ENCODE data around the gene POMT2.

DNA sequence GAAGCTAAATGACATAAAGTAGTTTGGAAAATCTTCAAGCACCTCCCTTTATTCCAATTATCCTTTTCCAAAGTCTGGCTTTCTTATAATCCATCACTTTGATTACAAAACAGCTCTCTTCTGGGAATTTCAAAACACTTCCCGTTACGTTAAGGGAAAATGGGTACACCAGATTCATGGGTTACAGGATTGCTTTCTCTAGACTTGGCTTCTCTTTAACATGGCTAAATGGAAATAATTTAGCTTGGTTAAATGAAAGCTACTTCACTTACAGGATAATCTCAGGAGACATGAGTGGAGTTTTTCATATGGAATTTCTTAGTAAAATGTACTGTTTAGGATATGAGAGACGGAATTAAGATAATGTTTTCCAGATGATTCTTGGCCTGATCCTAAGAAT, 14.9 kb upstream of the POMT2 start:
- TF ChIP-seq, protein P1, sequence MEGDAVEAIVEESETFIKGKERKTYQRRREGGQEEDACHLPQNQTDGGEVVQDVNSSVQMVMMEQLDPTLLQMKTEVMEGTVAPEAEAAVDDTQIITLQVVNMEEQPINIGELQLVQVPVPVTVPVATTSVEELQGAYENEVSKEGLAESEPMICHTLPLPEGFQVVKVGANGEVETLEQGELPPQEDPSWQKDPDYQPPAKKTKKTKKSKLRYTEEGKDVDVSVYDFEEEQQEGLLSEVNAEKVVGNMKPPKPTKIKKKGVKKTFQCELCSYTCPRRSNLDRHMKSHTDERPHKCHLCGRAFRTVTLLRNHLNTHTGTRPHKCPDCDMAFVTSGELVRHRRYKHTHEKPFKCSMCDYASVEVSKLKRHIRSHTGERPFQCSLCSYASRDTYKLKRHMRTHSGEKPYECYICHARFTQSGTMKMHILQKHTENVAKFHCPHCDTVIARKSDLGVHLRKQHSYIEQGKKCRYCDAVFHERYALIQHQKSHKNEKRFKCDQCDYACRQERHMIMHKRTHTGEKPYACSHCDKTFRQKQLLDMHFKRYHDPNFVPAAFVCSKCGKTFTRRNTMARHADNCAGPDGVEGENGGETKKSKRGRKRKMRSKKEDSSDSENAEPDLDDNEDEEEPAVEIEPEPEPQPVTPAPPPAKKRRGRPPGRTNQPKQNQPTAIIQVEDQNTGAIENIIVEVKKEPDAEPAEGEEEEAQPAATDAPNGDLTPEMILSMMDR (IDR thresholded peaks at IDR 0.05; ENCODE audit: low read length): no peak
- TF ChIP-seq EZH2 (IDR thresholded peaks at IDR 0.05; ENCODE audit: borderline replicate concordance, low read length): no peak
